Urothelium cell line (cell line): ENCODE data around the gene IL20.

ENCODE experiments used
- DNase-seq: peaks from one replicate; pipeline ENCODE4 v3.0.0; 2011; ENCODE audit warnings: low spot score, mixed read lengths
- FAIRE-seq: peaks from 2 replicates; lab custom pipeline; 2011; peaks lifted over from hg19 to GRCh38; lab: Jason Lieb, UNC

The IL20 gene

GRCh38 chr1:206873603-206874188, 8.3 kb downstream of the IL20 start:
- FAIRE-seq: no peak
- DNase-seq: no peak

GRCh38 chr1:206875752-206876377, 10.4 kb downstream of the IL20 start:
- no peak for FAIRE-seq

GRCh38 chr1:206878456-206878855, 13.0 kb downstream of the IL20 start:
- FAIRE-seq: no peak
- DNase-seq: no peak

More at GRCh38 chr1:206875752-206876377, 10.4 kb downstream of the IL20 start:
- DNase-seq: no peak

GRCh38 chr1:206880314-206880713, 14.9 kb downstream of the IL20 start:
- DNase-seq: no peak

GRCh38 chr1:206882555-206882954, 17.1 kb downstream of the IL20 start:
- DNase-seq (no peak), FAIRE-seq (no peak)

More at GRCh38 chr1:206880314-206880713, 14.9 kb downstream of the IL20 start:
- no peak for FAIRE-seq

GRCh38 chr1:206883160-206883559, 17.7 kb downstream of the IL20 start:
- FAIRE-seq (no peak), DNase-seq (no peak)

GRCh38 chr1:206883876-206884275, 18.5 kb downstream of the IL20 start:
- FAIRE-seq: no peak

GRCh38 chr1:206885341-206886060, 20.1 kb downstream of the IL20 start:
- DNase-seq (no peak), FAIRE-seq (no peak)

More at GRCh38 chr1:206883876-206884275, 18.5 kb downstream of the IL20 start:
- no peak for DNase-seq

GRCh38 chr1:206886831-206887230, 21.4 kb downstream of the IL20 start:
- FAIRE-seq (no peak), DNase-seq (no peak)

- FAIRE-seq: no peak
- DNase-seq: no peak
Observed at GRCh38 chr1:206887701-206888100, 22.3 kb downstream of the IL20 start.

GRCh38 chr1:206890125-206891060, 25.0 kb downstream of the IL20 start:
- DNase-seq (peak; percentile 38), FAIRE-seq (no peak)

GRCh38 chr1:206891412-206891811, 26.0 kb downstream of the IL20 start:
- FAIRE-seq (no peak), DNase-seq (no peak)

- no peak for FAIRE-seq
Observed at GRCh38 chr1:206892351-206892984, 27.0 kb downstream of the IL20 start.

GRCh38 chr1:206893380-206893779, 28.0 kb downstream of the IL20 start:
- FAIRE-seq (no peak), DNase-seq (no peak)

More at GRCh38 chr1:206892351-206892984, 27.0 kb downstream of the IL20 start:
- no peak for DNase-seq

- DNase-seq (no peak), FAIRE-seq (no peak)
Observed at GRCh38 chr1:206895325-206895724, 29.9 kb downstream of the IL20 start.

GRCh38 chr1:206895837-206896242, 30.4 kb downstream of the IL20 start:
- no peak for FAIRE-seq
- DNase-seq: no peak

GRCh38 chr1:206896261-206896660, 30.8 kb downstream of the IL20 start:
- FAIRE-seq: no peak
- no peak for DNase-seq

- no peak for FAIRE-seq
Observed at GRCh38 chr1:206897175-206897574, 31.8 kb downstream of the IL20 start, which contains the start of gene IL24. TSS of gene IL24 (plus strand) at chr1:206897443. CDS start at chr1:206897833, 390 bp downstream.

GRCh38 chr1:206898089-206898914, 32.9 kb downstream of the IL20 start:
- FAIRE-seq (no peak), DNase-seq (peak; percentile 65)

More at GRCh38 chr1:206897175-206897574, 31.8 kb downstream of the IL20 start, which contains the start of gene IL24:
- DNase-seq: no peak
